Left ventricle myocardium superior (tissue), 1 donor: ENCODE data around the gene ZNF264. TPM values are rescaled to one million over a fixed set of nuclear protein-coding genes. Genes with fewer than 3 reads are reported as not detected.
"Not testable (repeated sequence)": the region's sequence is repeated elsewhere in the genome, so short reads cannot be mapped to it uniquely, and the experiment has no call there.

Experiments used
- ATAC-seq: fragments of 200-7000 bp; cut with Tn5 transposase; one replicate; pipeline ENCODE4 v1.9.1; 2020; ENCODE audit warnings: mild to moderate bottlenecking, moderate library complexity
- DNase-seq: peaks from one replicate; pipeline ENCODE4 v3.0.0-alpha.2; 2020
- intact Hi-C: fragments of 100-400 bp; cut with micrococcal nuclease; formaldehyde crosslinking; loops from one replicate; pipeline ENCODE4 v1.11.0; 2022
- long read RNA-seq: library from polyadenylated mRNA; unstranded; transcript quantifications from one replicate; pipeline ENCODE4 v2.0.0, GENCODE V29; 2021
- total RNA-seq: library from RNA; stranded (reverse); fragmentation: NEBNext Ultra II Directional; extraction: Animal tissue kit (Norgen Biotek cat#: 25700); gene quantifications from one replicate; pipeline ENCODE4 v1.2.1, GENCODE V29; 2021
- donor health status: DM: no; HTN: yes; CAD: no; lungs with severe emphysema.

The ZNF264 gene
- 19.4 TPM for total RNA-seq
- long read RNA-seq, full-length matches to known transcripts = 2 of 6 reads
- long read RNA-seq, partial matches to known transcripts = 0 of 6 reads
- long read RNA-seq, other reads (novel, unspliced or antisense) = 4 of 6 reads

- intact Hi-C loops = no loop called here
- ATAC-seq (peak; percentile 99), DNase-seq (peak; percentile 97)
These were observed at the start of gene ZNF264 for GRCh38 chr19:57191141-57192076. Gene ZNF264, plus strand, starts transcription at chr19:57191500. Its CDS starts 414 bp downstream, at chr19:57191914.

- intact Hi-C loops = no loop called here
- no peak for ATAC-seq
These were observed 49.6 kb upstream of the ZNF264 start for GRCh38 chr19:57141699-57142098.

GRCh38 chr19:57152921-57153320 lies 38.4 kb upstream of the ZNF264 start:
- intact Hi-C loops = no loop called here
- ATAC-seq = no peak
- no peak for DNase-seq

More at GRCh38 chr19:57141699-57142098, 49.6 kb upstream of the ZNF264 start:
- no peak for DNase-seq

- DNase-seq (no peak), ATAC-seq (no peak)
- intact Hi-C loops = no loop called here
These were observed 29.2 kb upstream of the ZNF264 start for GRCh38 chr19:57161985-57162539.

GRCh38 chr19:57165846-57166245 lies 25.5 kb upstream of the ZNF264 start:
- DNase-seq = no peak
- intact Hi-C loops = no loop called here
- no peak for ATAC-seq

GRCh38 chr19:57167385-57167784 lies 23.9 kb upstream of the ZNF264 start, which contains the start of gene DUXA:
Gene DUXA, minus strand, starts transcription at chr19:57167485. Its CDS starts 42 bp downstream, at chr19:57167443.
- no peak for DNase-seq
- ATAC-seq = no peak
- intact Hi-C loops = no loop called here

- peak; percentile 66 for DNase-seq
- peak; percentile 78 for ATAC-seq
- intact Hi-C loops = no loop called here
These were observed 19.7 kb upstream of the ZNF264 start for GRCh38 chr19:57171551-57172081.

GRCh38 chr19:57190301-57190700 lies 999 bp upstream of the ZNF264 start:
- DNase-seq (no peak), ATAC-seq (no peak)
- intact Hi-C loops = no loop called here

- no peak for ATAC-seq
- intact Hi-C loops = no loop called here
- no peak for DNase-seq
These were observed 749 bp downstream of the ZNF264 start for GRCh38 chr19:57192077-57192420.

GRCh38 chr19:57192993-57193392 lies 1.7 kb downstream of the ZNF264 start:
- no peak for DNase-seq
- intact Hi-C loops = no loop called here
- no peak for ATAC-seq

- intact Hi-C loops, DNase-seq, ATAC-seq: not testable (repeated sequence)
These were observed 6.6 kb downstream of the ZNF264 start for GRCh38 chr19:57197874-57198273.

GRCh38 chr19:57202160-57202559 lies 10.9 kb downstream of the ZNF264 start:
- intact Hi-C loops = no loop called here
- no peak for DNase-seq
- ATAC-seq = no peak

- intact Hi-C loops = no loop called here
- ATAC-seq (no peak), DNase-seq (no peak)
These were observed 19.1 kb downstream of the ZNF264 start for GRCh38 chr19:57210381-57210780.

- no peak for DNase-seq
- ATAC-seq = no peak
- intact Hi-C loops = no loop called here
These were observed 20.8 kb downstream of the ZNF264 start for GRCh38 chr19:57212109-57212508.

GRCh38 chr19:57227502-57227901 lies 36.2 kb downstream of the ZNF264 start:
- ATAC-seq (no peak), DNase-seq (no peak)
- intact Hi-C loops = no loop called here

- no peak for ATAC-seq
- no peak for DNase-seq
- intact Hi-C loops = no loop called here
These were observed 40.4 kb downstream of the ZNF264 start for GRCh38 chr19:57231686-57232085.

GRCh38 chr19:57233207-57233606 lies 41.9 kb downstream of the ZNF264 start:
- intact Hi-C loops = no loop called here
- DNase-seq = no peak
- no peak for ATAC-seq

GRCh38 chr19:57239982-57240310 lies 48.6 kb downstream of the ZNF264 start:
- no peak for ATAC-seq
- intact Hi-C loops = no loop called here
- DNase-seq = no peak

GRCh38 chr19:57240311-57241090 lies 49.2 kb downstream of the ZNF264 start, which contains the start of gene ZNF805:
Gene ZNF805, plus strand, starts transcription at chr19:57240632. Its CDS starts 260 bp downstream, at chr19:57240892.
- ATAC-seq (peak; percentile 99), DNase-seq (peak; percentile 98)
- intact Hi-C loops = no loop called here
